Mesenchymal stem cell (in vitro differentiated cells and primary cell): ENCODE data around the gene AXIN2.

ENCODE experiments used
- DNase-seq: peaks from one replicate; pipeline ENCODE4 v3.0.0-alpha.2; 2013
- H2AFZ ChIP-seq: one replicate; pipeline ENCODE4 v1.6.1; 2013; ENCODE audit warnings: low read depth, mild to moderate bottlenecking, control low read depth, inconsistent platforms, low read length, moderate library complexity
- H2AK5ac ChIP-seq: 2 replicates; pipeline ENCODE4 v1.6.1; 2013; ENCODE audit warnings: low read length, moderate library complexity, mild to moderate bottlenecking, inconsistent platforms; ENCODE audit not compliant: severe bottlenecking
- H2BK120ac ChIP-seq: one replicate; pipeline ENCODE4 v1.6.1; 2013; ENCODE audit warnings: low read depth, mild to moderate bottlenecking, inconsistent platforms, low read length, moderate library complexity
- H2BK12ac ChIP-seq, 2 experiments: one replicate each; pipeline ENCODE4 v1.6.1; 2013; ENCODE audit warnings: inconsistent platforms in 2 of 2, low read length in 2 of 2, mild to moderate bottlenecking in 2 of 2, moderate library complexity in 2 of 2, control low read depth in 1 of 2
- H2BK15ac ChIP-seq: one replicate; pipeline ENCODE4 v1.6.1; 2013; ENCODE audit warnings: mild to moderate bottlenecking, low read depth, inconsistent platforms; ENCODE audit not compliant: poor library complexity, severe bottlenecking
- H2BK5ac ChIP-seq: 2 replicates; pipeline ENCODE4 v1.6.1; 2013; ENCODE audit warnings: low read depth, mild to moderate bottlenecking, low read length, control low read depth, inconsistent platforms; ENCODE audit not compliant: poor library complexity, severe bottlenecking
- H3K14ac ChIP-seq, 2 experiments: one replicate each; pipeline ENCODE4 v1.6.1; 2013; ENCODE audit warnings: inconsistent platforms in 2 of 2, low read length in 2 of 2, control low read depth in 1 of 2, mild to moderate bottlenecking in 1 of 2, moderate library complexity in 1 of 2
- H3K18ac ChIP-seq, 2 experiments: one replicate each; pipeline ENCODE4 v1.6.1; 2013; ENCODE audit warnings: inconsistent platforms in 2 of 2, low read length in 2 of 2, control low read depth in 1 of 2, low read depth in 1 of 2, mild to moderate bottlenecking in 1 of 2
- H3K23ac ChIP-seq, 2 experiments: one replicate each; pipeline ENCODE4 v1.6.1; 2013; ENCODE audit warnings: inconsistent platforms in 2 of 2, low read length in 2 of 2, mild to moderate bottlenecking in 2 of 2, moderate library complexity in 2 of 2, control low read depth in 1 of 2
- H3K27ac ChIP-seq: 2 replicates; pipeline ENCODE4 v1.5.1; 2013; ENCODE audit warnings: mild to moderate bottlenecking, moderate library complexity, low read length, control low read depth, inconsistent platforms; ENCODE audit not compliant: poor library complexity, severe bottlenecking
- H3K27me3 ChIP-seq, 2 experiments: 2 replicates each; pipeline versions ENCODE4 v1.6.1 to v1.7.0; 2013; ENCODE audit warnings: low read length in 2 of 2, mild to moderate bottlenecking in 2 of 2, moderate library complexity in 2 of 2, control low read depth in 1 of 2, inconsistent platforms in 1 of 2; ENCODE audit not compliant: control insufficient read depth in 1 of 2, insufficient read depth in 1 of 2
- H3K36me3 ChIP-seq, 2 experiments: 2 replicates each; pipeline versions ENCODE4 v1.6.1 to v1.7.0; 2013; ENCODE audit warnings: low read length in 2 of 2, control low read depth in 1 of 2, inconsistent platforms in 1 of 2, low read depth in 1 of 2, mild to moderate bottlenecking in 1 of 2; ENCODE audit not compliant: insufficient read depth in 2 of 2, control insufficient read depth in 1 of 2
- H3K4ac ChIP-seq, 2 experiments: one replicate each; pipeline ENCODE4 v1.6.1; 2013; ENCODE audit warnings: inconsistent platforms in 2 of 2, low read length in 2 of 2, mild to moderate bottlenecking in 2 of 2, moderate library complexity in 2 of 2, control low read depth in 1 of 2, low read depth in 1 of 2
- H3K4me1 ChIP-seq: 2 replicates; pipeline ENCODE4 v1.6.1; 2013; ENCODE audit warnings: low read depth, low read length, control low read depth; ENCODE audit not compliant: control insufficient read depth, insufficient read depth
- H3K4me2 ChIP-seq: 2 replicates; pipeline ENCODE4 v1.6.1; 2013; ENCODE audit warnings: low read length, mild to moderate bottlenecking, inconsistent platforms; ENCODE audit not compliant: poor library complexity, severe bottlenecking
- H3K4me3 ChIP-seq, 2 experiments: 2 replicates each; pipeline versions ENCODE4 v1.5.1 to v1.7.0; 2013; ENCODE audit warnings: low read length in 2 of 2, mild to moderate bottlenecking in 2 of 2, control low read depth in 1 of 2, low read depth in 1 of 2; ENCODE audit not compliant: insufficient read depth in 1 of 2
- H3K79me1 ChIP-seq: replicated peaks from 2 replicates; pipeline ENCODE4 v1.6.1; 2013; ENCODE audit warnings: mild to moderate bottlenecking, control low read depth, low read length, inconsistent platforms; ENCODE audit not compliant: poor library complexity, severe bottlenecking
- H3K9ac ChIP-seq: 2 replicates; pipeline ENCODE4 v1.7.0; 2013; ENCODE audit warnings: mild to moderate bottlenecking, low read length, moderate library complexity
- H3K9me3 ChIP-seq: 2 replicates; pipeline ENCODE4 v1.7.0; 2013; ENCODE audit warnings: mild to moderate bottlenecking, low read length; ENCODE audit not compliant: control insufficient read depth
- H4K8ac ChIP-seq: one replicate; pipeline ENCODE4 v1.6.1; 2013; ENCODE audit warnings: inconsistent platforms, mild to moderate bottlenecking, low read length, moderate library complexity
- H4K91ac ChIP-seq: one replicate; pipeline ENCODE4 v1.6.1; 2013; ENCODE audit warnings: mild to moderate bottlenecking, low read length, inconsistent platforms
- WGBS: methylation state at CpG from one replicate; pipeline ENCODE4 v1.1.7; 2013; ENCODE audit warnings: mixed read lengths; 5-methylcytosine and 5-hydroxymethylcytosine counted together

Gene AXIN2

GRCh38 chr17:65537343-65537844 is 24.1 kb downstream of the AXIN2 start:
- Histone ChIP-seq H2AFZ (no peak overlapping the region), H3K27ac (no peak overlapping the region), H2BK120ac (no peak overlapping the region), H2BK5ac (no peak overlapping the region), H2AK5ac (no peak overlapping the region), H3K4me1 (peaks cover 4% of the 10 kb centered on the region), H3K14ac (no peak overlapping the region), H3K18ac (no peak overlapping the region), H2BK12ac (no peak overlapping the region), H3K9ac (no peak overlapping the region), H4K91ac (no peak overlapping the region), H3K9me3 (no peaks in the 10 kb centered on the region), H4K8ac (no peak overlapping the region), H3K4me3 (no peak overlapping the region), H3K27me3 (no peaks in the 10 kb centered on the region), H3K4ac (no peak overlapping the region), H3K4me2 (no peak overlapping the region), H3K79me1 (peaks cover 17% of the 10 kb centered on the region), H3K23ac (no peak overlapping the region), H2BK15ac (peak overlapping the region; percentile 2), H3K36me3 (peaks cover 65 to 68% of the 10 kb centered on the region in 2 experiments)
- WGBS: 98% methylated on average over 35 of the region's 35 CpGs
- no peak for DNase-seq

- no peaks in the 10 kb centered on the region for H3K27me3 ChIP-seq
- H3K4ac ChIP-seq: no peak overlapping the region
- no peak overlapping the region for H3K4me2 ChIP-seq
- peaks cover 6% of the 10 kb centered on the region for H3K4me1 ChIP-seq
- peaks cover 14% of the 10 kb centered on the region for H3K79me1 ChIP-seq
- DNase-seq: no peak
- no peak overlapping the region for H4K8ac ChIP-seq
- no peak overlapping the region for H2BK12ac ChIP-seq
- 96% methylated on average over 35 of the region's 35 CpGs for WGBS
- no peak overlapping the region for H3K9ac ChIP-seq
- no peak overlapping the region for H4K91ac ChIP-seq
- H3K36me3 ChIP-seq: peaks cover 68 to 70% of the 10 kb centered on the region in 2 experiments
- H2BK120ac ChIP-seq: no peak overlapping the region
- no peak overlapping the region for H2BK5ac ChIP-seq
- no peak overlapping the region for H3K23ac ChIP-seq
- no peak overlapping the region for H2AK5ac ChIP-seq
- H3K9me3 ChIP-seq: no peaks in the 10 kb centered on the region
- no peak overlapping the region for H3K27ac ChIP-seq
- H2BK15ac ChIP-seq: no peak overlapping the region
- H3K18ac ChIP-seq: no peak overlapping the region
- H2AFZ ChIP-seq: no peak overlapping the region
- no peak overlapping the region for H3K14ac ChIP-seq
- H3K4me3 ChIP-seq: no peak overlapping the region
These were observed 24.7 kb downstream of the AXIN2 start for GRCh38 chr17:65536573-65537342.

DNA sequence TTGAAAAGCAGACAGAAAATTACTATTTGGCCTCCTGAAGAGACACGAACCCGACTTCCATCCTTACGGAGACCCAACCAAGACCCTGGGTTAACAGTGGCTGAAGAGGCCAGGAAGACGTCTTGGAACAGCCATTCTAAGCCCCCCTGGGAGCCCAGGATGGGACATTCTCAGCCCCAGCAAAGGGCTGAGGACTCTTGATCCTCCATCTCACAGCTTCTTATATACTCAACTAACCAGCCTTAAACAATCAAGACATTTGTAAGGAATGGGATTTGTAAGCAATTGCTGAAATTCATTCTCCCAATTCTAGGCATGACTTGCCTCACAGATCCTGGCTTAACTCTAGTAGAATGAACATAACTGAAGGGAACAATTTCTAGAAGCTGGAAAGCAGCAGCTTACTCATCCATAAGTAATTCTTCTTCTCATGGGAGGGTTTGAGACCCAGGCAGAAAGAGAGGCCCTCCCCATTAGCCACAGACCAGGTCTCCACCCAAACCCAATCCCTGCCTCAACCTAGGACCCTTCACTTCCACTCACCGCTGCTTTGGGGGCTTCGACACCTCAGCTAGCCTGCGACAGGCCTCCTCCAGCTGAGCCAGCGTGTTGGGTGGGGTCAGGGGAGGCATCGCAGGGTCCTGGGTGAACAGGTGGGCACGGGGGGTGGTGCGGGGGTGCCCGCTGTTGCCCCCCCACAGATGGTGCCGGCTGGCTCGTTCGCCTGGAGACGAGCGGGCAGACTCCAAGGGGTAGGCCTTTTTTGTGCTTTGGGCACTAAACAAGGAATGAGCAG is 25.5 kb downstream of the AXIN2 start:
- Histone ChIP-seq H3K4ac (no peak overlapping the region), H2AK5ac (no peak overlapping the region), H3K27me3 (no peaks in the 10 kb centered on the region), H3K9me3 (no peaks in the 10 kb centered on the region), H3K18ac (no peak overlapping the region), H3K27ac (no peak overlapping the region), H3K9ac (no peak overlapping the region), H3K79me1 (peaks cover 7% of the 10 kb centered on the region), H4K91ac (no peak overlapping the region), H3K36me3 (peaks cover 64 to 66% of the 10 kb centered on the region in 2 experiments), H3K4me2 (no peak overlapping the region), H3K4me1 (peaks cover 13% of the 10 kb centered on the region), H2BK5ac (no peak overlapping the region), H3K4me3 (no peak overlapping the region), H2BK120ac (no peak overlapping the region), H4K8ac (no peak overlapping the region), H2BK12ac (no peak overlapping the region), H2BK15ac (no peak overlapping the region), H3K23ac (no peak overlapping the region), H2AFZ (no peak overlapping the region), H3K14ac (no peak overlapping the region)
- no peak for DNase-seq
- 96% methylated on average over 17 of the region's 17 CpGs for WGBS

DNA sequence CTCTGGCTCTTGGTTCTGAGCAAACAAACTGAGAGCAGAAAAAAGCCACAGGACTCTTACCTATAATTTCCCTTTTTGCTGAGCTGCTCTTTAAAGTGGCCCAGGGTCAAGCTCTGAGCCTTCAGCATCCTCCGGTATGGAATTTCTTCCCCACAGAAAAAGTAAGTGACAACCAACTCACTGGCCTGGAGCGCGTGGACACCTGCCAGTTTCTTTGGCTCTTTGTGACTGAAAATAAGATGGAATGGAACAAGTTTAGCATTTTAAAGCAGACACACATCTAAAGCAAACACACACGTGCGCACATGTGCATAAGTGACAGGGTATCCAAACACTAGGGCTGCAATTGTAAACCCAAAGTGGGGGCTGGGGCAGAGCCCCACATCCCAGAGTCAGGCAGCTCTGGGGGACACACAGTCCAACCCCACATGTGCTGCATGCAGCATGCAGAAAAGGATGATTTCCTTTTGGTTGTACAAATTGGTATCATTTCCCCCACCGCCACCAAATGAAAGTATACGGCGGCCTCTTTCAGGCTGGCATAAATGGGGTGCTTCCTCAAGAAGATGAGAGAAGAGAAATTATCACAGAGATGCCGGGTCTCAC is 27.5 kb downstream of the AXIN2 start:
- Histone ChIP-seq H3K23ac (no peak overlapping the region), H3K4ac (no peak overlapping the region), H3K4me3 (no peak overlapping the region), H2AFZ (no peak overlapping the region), H2BK120ac (no peak overlapping the region), H4K91ac (no peak overlapping the region), H2BK15ac (no peak overlapping the region), H3K4me1 (peaks cover 17% of the 10 kb centered on the region), H3K14ac (no peak overlapping the region), H3K36me3 (peaks cover 58 to 64% of the 10 kb centered on the region in 2 experiments), H2BK5ac (no peak overlapping the region), H2AK5ac (no peak overlapping the region), H3K79me1 (peaks cover 9% of the 10 kb centered on the region), H2BK12ac (no peak overlapping the region), H3K4me2 (no peak overlapping the region), H4K8ac (no peak overlapping the region), H3K27me3 (no peaks in the 10 kb centered on the region), H3K27ac (no peak overlapping the region), H3K9me3 (no peaks in the 10 kb centered on the region), H3K9ac (no peak overlapping the region), H3K18ac (no peak overlapping the region)
- no peak for DNase-seq
- 96% methylated on average over 7 of the region's 9 CpGs for WGBS
